ENCODE results near the gene LILRB1. TPM values are rescaled to one million over a fixed set of nuclear protein-coding genes. Genes with fewer than 3 reads are reported as not detected.
A peak's percentile ranks its signal among the peaks of the same experiment; 100 is the strongest.
"Not testable (repeated sequence)": the region's sequence is repeated elsewhere in the genome, so short reads cannot be mapped to it uniquely, and the experiment has no call there.

The LILRB1 gene
- total RNA-seq, 1 experiment from 2014 or later, result not detected

- DNase-seq (ENCODE audit: low spot score), result not testable (repeated sequence)
Measured at GRCh38 chr19:54624934-54625730, 5.2 kb upstream of the LILRB1 start.

- DNase-seq (ENCODE audit: low spot score), result no peak
Measured at GRCh38 chr19:54626757-54627156, 3.5 kb upstream of the LILRB1 start.

GRCh38 chr19:54627912-54628311, 2.4 kb upstream of the LILRB1 start:
- not testable (repeated sequence) for DNase-seq (ENCODE audit: low spot score)

GRCh38 chr19:54630782-54631181, 498 bp downstream of the LILRB1 start:
- DNase-seq (ENCODE audit: low spot score), result no peak

GRCh38 chr19:54631489-54632337, 1.4 kb downstream of the LILRB1 start:
- DNase-seq (ENCODE audit: low spot score), result not testable (repeated sequence)

GRCh38 chr19:54632517-54632916, 2.2 kb downstream of the LILRB1 start:
- not testable (repeated sequence) for DNase-seq (ENCODE audit: low spot score)

- DNase-seq (ENCODE audit: low spot score), result no peak
Measured at GRCh38 chr19:54633401-54633800, 3.1 kb downstream of the LILRB1 start.

- DNase-seq (ENCODE audit: low spot score), result not testable (repeated sequence)
Measured at GRCh38 chr19:54636081-54636480, 5.8 kb downstream of the LILRB1 start.

- DNase-seq (ENCODE audit: low spot score), result no peak
Measured at GRCh38 chr19:54638683-54639082, 8.4 kb downstream of the LILRB1 start.

- not testable (repeated sequence) for DNase-seq (ENCODE audit: low spot score)
Measured at GRCh38 chr19:54642953-54643352, 12.7 kb downstream of the LILRB1 start.

- DNase-seq (ENCODE audit: low spot score), result not testable (repeated sequence)
Measured at GRCh38 chr19:54643583-54643982, 13.3 kb downstream of the LILRB1 start.

- no peak for DNase-seq (ENCODE audit: low spot score)
Measured at GRCh38 chr19:54644056-54644455, 13.8 kb downstream of the LILRB1 start.

- DNase-seq (ENCODE audit: low spot score), result no peak
Measured at GRCh38 chr19:54646331-54646841, 16.1 kb downstream of the LILRB1 start.

- DNase-seq (ENCODE audit: low spot score), result no peak
Measured at GRCh38 chr19:54648129-54648528, 17.8 kb downstream of the LILRB1 start.

GRCh38 chr19:54650108-54650655, 19.9 kb downstream of the LILRB1 start:
- no peak for DNase-seq (ENCODE audit: low spot score)

GRCh38 chr19:54653181-54653809, 23.0 kb downstream of the LILRB1 start:
- peak; percentile 70 for DNase-seq (ENCODE audit: low spot score)

- DNase-seq (ENCODE audit: low spot score), result no peak
Measured at GRCh38 chr19:54654447-54655321, 24.4 kb downstream of the LILRB1 start.

GRCh38 chr19:54659300-54659699, 29.0 kb downstream of the LILRB1 start:
- DNase-seq (ENCODE audit: low spot score), result no peak

- no peak for DNase-seq (ENCODE audit: low spot score)
Measured at GRCh38 chr19:54660306-54660705, 30.0 kb downstream of the LILRB1 start.

GRCh38 chr19:54660964-54661363, 30.7 kb downstream of the LILRB1 start:
- DNase-seq (ENCODE audit: low spot score), result no peak
